DOHH2 (cell line): ENCODE measurements around the gene SIDT2.

Experiments
- CTCF ChIP-seq: fragments of 200-600 bp; sonication (generic); IDR thresholded peaks from one replicate; pipeline ENCODE4 v1.5.1; 2014; ENCODE audit warnings: antibody characterized with exemption, mild to moderate bottlenecking, low read depth, low read length; ENCODE audit not compliant: poor library complexity, severe bottlenecking
- EZH2phosphoT487 ChIP-seq: fragments of 200-600 bp; sonication (generic); IDR thresholded peaks from 2 replicates; pipeline ENCODE4 v1.6.1; 2017; ENCODE audit warnings: borderline replicate concordance, mild to moderate bottlenecking, antibody characterized with exemption, low read length, moderate library complexity, mixed read lengths

GRCh38 chr11:117130879-117131278, 47.7 kb upstream of the SIDT2 start:
- no peak for TF ChIP-seq CTCF
- no peak for TF ChIP-seq EZH2phosphoT487
